Measurements from ENCODE around the gene NAPEPLD.
"Not testable (repeated sequence)": the region's sequence is repeated elsewhere in the genome, so short reads cannot be mapped to it uniquely, and the experiment has no call there.

NAPEPLD gene

DNA sequence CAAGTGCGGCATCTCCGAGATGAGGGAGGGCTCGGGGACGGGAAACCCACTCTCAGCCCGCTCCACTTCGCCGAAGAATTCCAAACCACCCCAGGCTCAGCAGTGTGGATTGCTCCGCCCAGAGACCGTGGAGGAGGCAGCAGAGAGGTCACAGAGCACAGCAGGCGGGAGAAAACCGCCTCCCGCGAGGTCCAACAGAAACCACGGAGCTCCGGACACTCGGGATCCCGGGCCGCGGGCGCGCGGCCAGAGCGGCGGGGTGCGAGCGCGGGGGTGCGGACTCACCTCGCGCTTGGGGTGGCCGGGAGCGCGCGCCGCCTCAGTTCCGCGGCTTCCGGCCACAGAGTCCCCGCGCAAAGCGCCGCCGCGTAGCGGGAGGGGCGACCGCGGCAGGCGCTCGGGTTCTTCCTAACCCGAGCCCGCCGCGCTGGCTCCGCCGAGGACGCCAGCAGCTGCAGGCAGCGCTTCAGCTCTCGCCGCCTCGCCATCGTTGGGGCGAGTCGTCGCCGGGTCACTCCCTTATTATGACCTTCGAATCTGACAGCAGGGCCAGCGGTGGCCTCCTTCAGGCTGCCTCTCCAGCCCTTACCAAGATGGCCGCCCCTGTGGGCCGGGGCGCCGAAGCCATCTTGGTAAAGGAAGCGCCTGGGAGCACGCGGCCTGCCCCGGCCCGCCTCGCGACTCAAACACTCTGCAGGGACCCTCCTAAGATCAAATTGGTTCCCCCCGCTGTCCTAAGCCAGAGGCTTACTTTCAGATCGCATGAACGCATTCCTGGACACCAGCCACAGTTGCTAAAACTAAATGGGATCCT lies at the start of gene NAPEPLD:
Gene NAPEPLD (minus strand): TSS at position 106 of the 814 bp plus-strand sequence. CDS start 20,323 bp downstream, outside the sequence.
- peak; percentile 35 to 44 for DNase-seq (ENCODE audit: low read depth in 2 of 2)

GRCh38 chr7:103198079-103198478 lies 49.2 kb upstream of the NAPEPLD start:
- not testable (repeated sequence) for DNase-seq (ENCODE audit: low read depth in 2 of 2)

GRCh38 chr7:103195364-103195763 lies 46.5 kb upstream of the NAPEPLD start:
- not testable (repeated sequence) for DNase-seq (ENCODE audit: low read depth in 2 of 2)

- DNase-seq (ENCODE audit: low read depth in 2 of 2), result not testable (repeated sequence)
These were observed 23.7 kb upstream of the NAPEPLD start for GRCh38 chr7:103172415-103173146.

GRCh38 chr7:103171695-103172414 lies 23.0 kb upstream of the NAPEPLD start:
- not testable (repeated sequence) for DNase-seq (ENCODE audit: low read depth in 2 of 2)

GRCh38 chr7:103166921-103167544 lies 18.1 kb upstream of the NAPEPLD start:
- DNase-seq (ENCODE audit: low read depth in 2 of 2), result not testable (repeated sequence)

DNA sequence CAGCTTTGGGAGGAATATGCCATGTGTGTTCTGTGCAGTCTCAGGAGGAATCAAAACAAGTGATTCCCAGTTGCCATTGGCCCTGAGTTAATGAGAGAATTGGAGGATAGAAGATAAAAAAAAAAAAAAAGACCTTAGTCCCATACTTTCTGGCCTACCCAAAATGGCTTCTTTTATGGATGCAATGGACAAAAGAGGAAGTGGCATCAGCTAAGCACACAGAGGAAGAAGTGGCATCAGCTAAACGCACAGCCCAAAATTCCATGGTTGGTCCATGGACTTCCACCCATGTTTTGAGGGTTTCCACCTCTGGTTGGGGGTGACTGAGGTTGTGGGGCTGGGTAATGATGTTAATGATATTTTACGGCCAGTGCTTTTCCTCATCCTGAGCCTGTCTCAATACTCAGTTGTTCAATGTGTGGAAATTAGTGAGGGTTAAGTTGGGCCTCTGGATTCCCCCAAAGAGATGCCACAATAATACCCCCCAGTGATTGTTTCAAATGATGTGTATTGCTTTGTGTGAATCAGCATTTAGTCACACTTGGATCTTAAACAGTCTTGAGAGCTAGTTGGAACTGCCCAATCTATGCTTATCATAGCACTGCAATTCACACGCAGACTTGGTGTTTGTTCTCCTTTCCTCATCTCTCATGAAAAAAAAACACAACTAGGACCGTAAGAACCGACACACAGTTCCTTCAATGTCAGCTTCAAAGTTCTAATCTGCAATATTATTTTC lies 14.4 kb upstream of the NAPEPLD start:
- not testable (repeated sequence) for DNase-seq (ENCODE audit: low read depth in 2 of 2)

DNA sequence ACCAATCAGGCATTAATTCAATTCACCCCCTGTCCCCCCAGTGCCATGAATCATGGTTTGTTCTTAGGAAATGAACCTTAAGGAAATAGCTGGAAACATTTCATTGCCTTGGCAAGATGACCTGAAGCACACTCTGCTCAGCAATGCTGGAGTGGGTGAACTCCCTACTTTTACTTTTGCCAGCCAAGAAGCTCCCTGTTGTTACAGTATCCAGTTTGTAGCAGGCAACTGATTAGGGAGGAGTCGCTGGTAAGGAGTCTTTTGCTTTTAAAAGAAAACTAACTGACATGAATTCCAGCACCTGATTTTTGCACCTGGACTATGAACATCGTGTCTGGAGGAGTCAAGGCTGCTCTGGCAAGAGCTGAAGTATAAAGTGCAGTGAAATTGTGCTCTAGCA lies 13.7 kb upstream of the NAPEPLD start:
- not testable (repeated sequence) for DNase-seq (ENCODE audit: low read depth in 2 of 2)

GRCh38 chr7:103161998-103162616 lies 13.2 kb upstream of the NAPEPLD start:
- not testable (repeated sequence) for DNase-seq (ENCODE audit: low read depth in 2 of 2)

GRCh38 chr7:103159072-103159471 lies 10.2 kb upstream of the NAPEPLD start:
- not testable (repeated sequence) for DNase-seq (ENCODE audit: low read depth in 2 of 2)

GRCh38 chr7:103155331-103156024 lies 6.6 kb upstream of the NAPEPLD start:
- DNase-seq (ENCODE audit: low read depth in 2 of 2), result not testable (repeated sequence)

DNA sequence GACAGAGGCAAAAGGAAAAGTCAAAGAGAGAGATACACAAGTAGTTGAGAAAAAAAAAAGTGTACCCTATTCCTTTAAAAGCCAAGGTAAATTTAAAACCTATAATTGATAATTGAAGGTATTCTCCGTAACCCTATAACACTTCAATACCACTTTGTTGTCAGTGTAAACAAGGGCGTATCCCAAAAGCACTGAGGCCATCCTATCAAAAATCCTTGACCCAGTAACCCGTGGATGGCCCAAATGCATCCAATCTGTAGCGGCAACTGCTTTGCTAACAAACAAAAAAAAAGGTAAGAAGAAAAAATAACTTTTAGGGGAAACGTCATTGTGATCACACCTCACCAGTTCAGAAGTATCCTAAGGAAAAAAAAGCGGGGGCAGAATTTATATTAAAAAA lies 5.1 kb upstream of the NAPEPLD start:
- DNase-seq (ENCODE audit: low read depth in 2 of 2), result no peak

- not testable (repeated sequence) for DNase-seq (ENCODE audit: low read depth in 2 of 2)
These were observed 4.1 kb upstream of the NAPEPLD start for GRCh38 chr7:103152744-103153617.

DNA sequence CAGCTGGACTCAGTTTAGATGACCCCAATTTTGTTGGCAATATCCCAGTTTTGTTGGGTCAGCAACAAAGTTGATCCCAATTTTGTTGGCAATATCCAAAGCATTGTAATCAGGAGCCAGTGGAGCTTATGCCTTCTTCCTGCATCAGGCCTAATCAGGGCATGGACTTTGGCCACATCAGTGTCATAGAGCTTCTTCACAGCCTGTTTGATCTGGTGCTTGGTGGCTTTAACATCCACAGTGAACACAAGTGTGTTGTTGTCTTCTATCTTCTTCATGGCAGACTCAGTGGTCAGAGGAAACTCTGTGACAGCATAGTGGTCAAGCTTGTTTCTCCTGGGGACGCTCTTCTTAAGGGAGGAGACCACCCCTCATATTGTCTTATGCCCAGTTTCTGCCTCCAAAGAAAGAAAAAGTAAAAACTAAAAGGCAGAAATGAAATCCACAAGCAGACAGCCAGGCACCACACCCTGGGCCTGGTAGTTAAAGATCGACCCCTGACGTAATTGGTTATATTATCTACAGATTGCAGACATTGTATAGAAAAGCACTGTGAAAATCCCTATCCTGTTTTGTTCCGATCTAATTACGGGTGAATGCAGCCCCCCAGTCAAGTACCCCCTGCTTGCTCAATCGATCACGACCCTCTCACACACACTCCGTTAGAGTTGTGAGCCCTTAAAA lies 3.2 kb upstream of the NAPEPLD start:
- not testable (repeated sequence) for DNase-seq (ENCODE audit: low read depth in 2 of 2)

DNA sequence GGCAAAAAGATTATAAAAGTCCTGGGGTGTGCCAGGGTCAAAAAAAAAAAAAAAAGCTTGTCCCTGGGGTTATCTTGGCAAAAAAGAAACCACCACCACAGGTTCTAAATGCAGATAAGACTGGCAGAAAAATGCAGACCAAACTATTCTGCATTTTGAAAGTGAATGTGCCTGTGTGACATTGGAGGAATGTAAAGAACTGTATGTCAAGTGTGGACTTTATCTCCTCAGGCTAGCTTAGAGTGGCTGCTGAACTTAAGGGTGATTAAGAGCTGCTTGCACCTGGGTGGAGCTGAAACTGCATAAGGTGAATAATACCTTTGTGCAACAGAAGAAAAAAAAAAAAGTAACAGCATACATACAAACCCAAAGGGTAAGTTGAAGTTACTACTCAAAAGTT lies 1.3 kb upstream of the NAPEPLD start:
- DNase-seq (ENCODE audit: low read depth in 2 of 2), result no peak

- DNase-seq (ENCODE audit: low read depth in 2 of 2), result no peak
These were observed 895 bp upstream of the NAPEPLD start for GRCh38 chr7:103149808-103150180.

DNA sequence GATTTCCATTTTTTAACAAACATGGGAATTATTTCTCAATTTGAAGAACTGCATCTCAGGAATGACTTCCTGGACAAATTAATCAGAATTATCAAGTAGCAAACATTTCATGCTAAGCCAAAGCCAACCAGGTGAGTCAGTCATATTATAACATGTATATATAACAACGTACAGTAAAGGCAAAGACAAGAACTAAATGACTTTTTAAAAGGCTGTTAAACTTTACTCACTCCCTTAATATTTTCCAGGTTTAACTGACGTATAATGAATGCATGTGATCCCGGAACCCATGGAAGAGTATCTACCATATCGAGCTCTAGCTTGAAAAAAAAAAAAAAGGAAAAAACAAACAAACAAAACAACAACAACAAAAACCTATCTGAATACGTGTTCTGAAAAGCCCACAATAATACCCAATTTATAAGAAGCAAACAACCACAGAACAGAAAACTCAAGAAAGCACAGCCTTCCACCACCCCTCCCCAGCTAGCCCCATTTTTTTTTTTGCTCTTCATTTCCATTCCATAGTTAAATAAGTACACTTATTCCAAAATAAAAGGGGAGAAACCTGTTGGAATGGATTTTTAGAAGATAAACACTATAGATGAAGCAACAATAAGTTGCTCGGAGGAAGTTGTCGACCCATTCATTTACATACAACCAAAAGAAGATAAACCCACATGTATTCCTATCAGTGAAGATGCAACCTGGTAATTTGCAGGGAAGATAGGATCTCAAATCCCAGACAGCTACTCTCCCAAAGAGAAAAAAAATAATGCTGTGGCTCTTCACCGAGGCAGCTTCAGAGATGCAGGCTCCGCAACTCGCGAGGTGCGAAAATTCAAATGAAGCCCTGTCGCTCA lies 537 bp downstream of the NAPEPLD start:
- DNase-seq (ENCODE audit: low read depth in 2 of 2), result no peak

All from stimulated activated CD8-positive, alpha-beta memory T cell treated with anti-CD3 and anti-CD28 coated beads, Interleukin-2, amount 100 ng/mL, for 1 hour (primary cell).